Panc1 (cell line): ENCODE results near the gene CNTN5.

Experiments
- POLR2AphosphoS5 ChIP-seq: IDR thresholded peaks from 2 replicates; pipeline ENCODE4 v1.6.1; 2012; ENCODE audit warnings: mild to moderate bottlenecking, low read depth, low read length, moderate library complexity
- REST ChIP-seq, 2 experiments: IDR thresholded peaks; 2 replicates each; pipeline ENCODE4 v1.6.1; 2011 to 2012; ENCODE audit warnings: low read depth in 2 of 2, control low read depth in 1 of 2, low read length in 1 of 2, mild to moderate bottlenecking in 1 of 2, moderate library complexity in 1 of 2; ENCODE audit not compliant: insufficient read depth in 1 of 2
- SIN3A ChIP-seq: IDR thresholded peaks from 2 replicates; pipeline ENCODE4 v1.6.1; 2012; ENCODE audit warnings: low read depth, mild to moderate bottlenecking, low read length, moderate library complexity, borderline replicate concordance; ENCODE audit not compliant: insufficient read depth
- TCF7L2 ChIP-seq: IDR thresholded peaks from 2 replicates; pipeline ENCODE4 v1.6.1; 2011; ENCODE audit warnings: mild to moderate bottlenecking, low read depth, low read length, inconsistent platforms
- TF ChIP-seq, protein P1 (sequence below): fragments of 450-650 bp; IDR thresholded peaks from 2 replicates; pipeline ENCODE4 v1.5.1; 2017; ENCODE audit warnings: mild to moderate bottlenecking

- TF ChIP-seq, protein P1, sequence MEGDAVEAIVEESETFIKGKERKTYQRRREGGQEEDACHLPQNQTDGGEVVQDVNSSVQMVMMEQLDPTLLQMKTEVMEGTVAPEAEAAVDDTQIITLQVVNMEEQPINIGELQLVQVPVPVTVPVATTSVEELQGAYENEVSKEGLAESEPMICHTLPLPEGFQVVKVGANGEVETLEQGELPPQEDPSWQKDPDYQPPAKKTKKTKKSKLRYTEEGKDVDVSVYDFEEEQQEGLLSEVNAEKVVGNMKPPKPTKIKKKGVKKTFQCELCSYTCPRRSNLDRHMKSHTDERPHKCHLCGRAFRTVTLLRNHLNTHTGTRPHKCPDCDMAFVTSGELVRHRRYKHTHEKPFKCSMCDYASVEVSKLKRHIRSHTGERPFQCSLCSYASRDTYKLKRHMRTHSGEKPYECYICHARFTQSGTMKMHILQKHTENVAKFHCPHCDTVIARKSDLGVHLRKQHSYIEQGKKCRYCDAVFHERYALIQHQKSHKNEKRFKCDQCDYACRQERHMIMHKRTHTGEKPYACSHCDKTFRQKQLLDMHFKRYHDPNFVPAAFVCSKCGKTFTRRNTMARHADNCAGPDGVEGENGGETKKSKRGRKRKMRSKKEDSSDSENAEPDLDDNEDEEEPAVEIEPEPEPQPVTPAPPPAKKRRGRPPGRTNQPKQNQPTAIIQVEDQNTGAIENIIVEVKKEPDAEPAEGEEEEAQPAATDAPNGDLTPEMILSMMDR = no peak
- TF ChIP-seq REST (IDR thresholded peaks at IDR 0.05; ENCODE audit: insufficient read depth in 1 of 2, low read depth in 2 of 2, low read length in 1 of 2) (no peak), POLR2AphosphoS5 (no peak), SIN3A (no peak), TCF7L2 (no peak)
Observed at GRCh38 chr11:99773646-99774045, 752.9 kb downstream of the CNTN5 start.
